Stimulated activated CD8-positive, alpha-beta memory T cell treated with anti-CD3 and anti-CD28 coated beads, Interleukin-7, amount 100 ng/mL, for 48 hours (primary cell): Measurements from ENCODE around the gene EIF5A.

Source experiments
- DNase-seq, 2 donors: peaks; one replicate each; pipeline ENCODE4 v3.0.0-alpha.2; 2020; ENCODE audit warnings: low read depth in 1 of 2; ENCODE audit errors: extremely low read depth in 1 of 2

The EIF5A gene

GRCh38 chr17:7312432-7313087 lies 5.1 kb downstream of the EIF5A start:
- DNase-seq = no peak

- DNase-seq = no peak
These were observed 5.9 kb downstream of the EIF5A start for GRCh38 chr17:7313088-7313889.

- DNase-seq = no peak
These were observed 6.7 kb downstream of the EIF5A start for GRCh38 chr17:7313890-7314718.

- DNase-seq = peak; percentile 86 to 89
These were observed 7.5 kb downstream of the EIF5A start, which contains the start of gene GPS2 for GRCh38 chr17:7314719-7315569. Gene GPS2 (minus strand): TSS chr17:7315360. CDS start chr17:7315052, 308 bp downstream.

GRCh38 chr17:7315570-7316235 lies 8.3 kb downstream of the EIF5A start:
- no peak for DNase-seq

GRCh38 chr17:7317161-7317803 lies 9.9 kb downstream of the EIF5A start:
- DNase-seq = no peak

GRCh38 chr17:7318121-7318860 lies 10.9 kb downstream of the EIF5A start:
- no peak for DNase-seq

- no peak for DNase-seq
These were observed 14.0 kb downstream of the EIF5A start for GRCh38 chr17:7321466-7321865.

- no peak for DNase-seq
These were observed 15.2 kb downstream of the EIF5A start for GRCh38 chr17:7322520-7323194.

GRCh38 chr17:7323731-7324437 lies 16.5 kb downstream of the EIF5A start:
- DNase-seq = no peak

GRCh38 chr17:7324438-7324779 lies 17.0 kb downstream of the EIF5A start:
- no peak for DNase-seq

- no peak for DNase-seq
These were observed 17.7 kb downstream of the EIF5A start for GRCh38 chr17:7325031-7325528.

GRCh38 chr17:7326186-7326585 lies 18.8 kb downstream of the EIF5A start:
- no peak for DNase-seq

- DNase-seq = no peak
These were observed 19.6 kb downstream of the EIF5A start for GRCh38 chr17:7327056-7327455.

GRCh38 chr17:7327501-7327900 lies 20.1 kb downstream of the EIF5A start:
- no peak for DNase-seq

- DNase-seq = no peak
These were observed 20.6 kb downstream of the EIF5A start for GRCh38 chr17:7328009-7328408.

- DNase-seq = no peak
These were observed 21.5 kb downstream of the EIF5A start, which contains the start of gene NEURL4 for GRCh38 chr17:7328840-7329373. Gene NEURL4 (minus strand): TSS chr17:7329335. CDS start chr17:7329312, 23 bp downstream.
